HEK293T (cell line): ENCODE data around the gene TMEM154.

Experiments
- ARNT ChIP-seq: fragments of 450-650 bp; IDR thresholded peaks from 2 replicates; pipeline ENCODE4 v1.6.1; 2017; ENCODE audit warnings: mild to moderate bottlenecking
- BHLHE40 ChIP-seq: fragments of 450-650 bp; IDR thresholded peaks from 2 replicates; pipeline ENCODE4 v1.6.1; 2016; ENCODE audit warnings: mild to moderate bottlenecking, moderate library complexity, borderline replicate concordance
- CTBP1 ChIP-seq: fragments of 450-650 bp; IDR thresholded peaks from 2 replicates; pipeline ENCODE4 v1.6.1; 2016; ENCODE audit warnings: borderline replicate concordance
- ELF4 ChIP-seq: fragments of 450-650 bp; IDR thresholded peaks from 2 replicates; pipeline ENCODE4 v1.6.1; 2017; ENCODE audit warnings: antibody characterized with exemption
- FOXA1 ChIP-seq: fragments of 450-650 bp; IDR thresholded peaks from 2 replicates; pipeline ENCODE4 v1.6.1; 2016; ENCODE audit warnings: mild to moderate bottlenecking
- FOXK2 ChIP-seq: fragments of 450-650 bp; IDR thresholded peaks from 2 replicates; pipeline ENCODE4 v1.6.1; 2016; ENCODE audit warnings: mild to moderate bottlenecking
- FOXM1 ChIP-seq: fragments of 450-650 bp; IDR thresholded peaks from 2 replicates; pipeline ENCODE4 v1.6.1; 2017; ENCODE audit warnings: mild to moderate bottlenecking, borderline replicate concordance
- SP1 ChIP-seq: fragments of 450-650 bp; IDR thresholded peaks from 2 replicates; pipeline ENCODE4 v1.6.1; 2017
- SUZ12 ChIP-seq: fragments of 450-650 bp; IDR thresholded peaks from 2 replicates; pipeline ENCODE4 v1.6.1; 2016; ENCODE audit warnings: mild to moderate bottlenecking

GRCh38 chr4:152652102-152652501, 27.7 kb downstream of the TMEM154 start:
- no peak for TF ChIP-seq ELF4
- no peak for TF ChIP-seq FOXK2
- no peak for TF ChIP-seq FOXA1
- TF ChIP-seq CTBP1 = no peak
- no peak for TF ChIP-seq SUZ12
- TF ChIP-seq ARNT = no peak
- TF ChIP-seq BHLHE40 = no peak
- TF ChIP-seq FOXM1 = no peak
- TF ChIP-seq SP1 = no peak
